HG03103 (cell line): Measurements from ENCODE around the gene ANXA1.
"Not testable (repeated sequence)": the region's sequence is repeated elsewhere in the genome, so short reads cannot be mapped to it uniquely, and the experiment has no call there.

Experiments used
- ATAC-seq: cut with Tn5 transposase; IDR thresholded peaks from one replicate; pipeline ENCODE4 v1.9.1; 2021; ENCODE audit warnings: low read depth; ENCODE audit not compliant: unreplicated experiment

Gene ANXA1

DNA sequence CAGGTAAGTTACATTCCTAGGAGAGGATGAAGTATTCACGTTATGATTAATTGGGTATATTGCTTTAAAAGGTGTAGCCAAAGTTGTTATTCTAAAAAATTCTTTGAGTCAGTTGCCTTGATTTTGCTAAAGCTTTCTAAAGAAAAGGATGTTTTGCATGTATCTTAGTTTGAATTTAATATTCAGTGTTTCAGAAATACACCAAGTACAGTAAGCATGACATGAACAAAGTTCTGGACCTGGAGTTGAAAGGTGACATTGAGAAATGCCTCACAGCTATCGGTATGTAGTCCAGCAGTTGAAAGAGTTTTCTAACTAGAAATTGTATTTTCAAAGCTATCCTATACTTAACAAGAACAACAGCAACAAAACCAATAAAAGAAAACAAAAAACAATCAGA is 14.2 kb downstream of the ANXA1 start:
- ATAC-seq: no peak

DNA sequence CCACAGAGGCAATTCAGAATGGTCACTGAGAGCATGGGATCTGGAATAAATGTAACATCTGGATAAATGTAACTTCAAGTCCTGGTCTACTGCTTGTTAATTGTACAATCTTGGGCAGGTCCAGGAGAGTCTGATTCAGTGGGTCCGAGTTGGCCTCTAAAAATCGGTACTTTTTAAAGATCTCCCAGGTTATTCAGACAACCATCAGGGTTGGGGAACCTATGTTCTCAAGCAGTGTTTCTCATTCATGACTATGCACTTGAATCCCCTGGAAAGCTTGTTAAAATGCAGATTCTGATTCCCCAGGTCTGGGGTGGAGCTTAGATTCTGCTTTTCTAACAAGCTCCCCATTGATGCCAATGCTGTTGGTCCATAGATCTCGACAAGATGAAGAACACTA is 14.8 kb downstream of the ANXA1 start:
- no peak for ATAC-seq

DNA sequence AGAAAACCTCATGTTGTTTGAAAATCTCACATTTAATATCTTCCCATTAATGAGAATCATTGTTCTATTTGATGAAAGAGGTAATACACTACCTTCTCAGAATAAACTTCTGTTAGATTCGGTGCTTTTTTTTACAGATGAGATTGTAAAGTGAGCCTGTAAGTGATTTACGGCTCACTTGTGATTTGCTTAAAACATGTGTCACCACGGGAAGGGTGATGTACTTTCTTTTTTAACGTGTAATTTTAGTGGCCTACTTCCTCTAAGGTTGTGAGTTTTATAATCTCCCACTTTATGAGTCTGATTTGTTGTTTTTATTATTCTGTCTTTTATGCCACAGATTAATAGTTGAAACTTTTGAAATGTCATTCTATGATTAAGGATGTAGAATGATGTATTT is 15.9 kb downstream of the ANXA1 start:
- no peak for ATAC-seq

DNA sequence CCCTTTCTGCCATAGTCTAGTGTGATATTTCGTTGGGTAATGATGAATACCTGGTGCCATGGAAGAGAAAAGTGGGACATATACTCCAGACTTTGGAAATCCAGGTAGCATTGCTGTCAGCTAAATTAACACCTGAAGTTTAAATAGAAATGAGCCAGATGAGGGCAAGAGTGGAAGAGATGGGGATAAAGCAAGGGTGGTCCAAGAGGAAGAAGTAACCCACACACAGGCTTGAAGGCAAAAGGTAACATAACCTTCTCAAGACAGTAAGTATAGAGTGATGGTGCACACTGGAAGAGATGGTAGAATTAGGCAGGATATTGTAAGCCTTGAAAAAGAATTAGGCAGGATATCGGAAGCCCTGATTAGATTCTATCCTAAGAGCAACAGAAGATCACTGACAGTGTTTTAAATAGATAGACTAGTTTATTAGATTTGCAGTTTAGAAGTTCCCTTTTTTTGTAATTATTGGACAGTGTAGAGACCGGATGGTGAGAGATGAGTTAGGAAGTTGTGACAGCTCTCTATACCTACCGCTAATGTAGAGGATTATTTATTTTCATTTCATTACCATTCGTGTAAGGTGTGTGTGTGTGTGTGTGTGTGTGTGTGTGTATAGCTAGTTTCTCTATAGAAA is 16.8 kb downstream of the ANXA1 start:
- no peak for ATAC-seq

DNA sequence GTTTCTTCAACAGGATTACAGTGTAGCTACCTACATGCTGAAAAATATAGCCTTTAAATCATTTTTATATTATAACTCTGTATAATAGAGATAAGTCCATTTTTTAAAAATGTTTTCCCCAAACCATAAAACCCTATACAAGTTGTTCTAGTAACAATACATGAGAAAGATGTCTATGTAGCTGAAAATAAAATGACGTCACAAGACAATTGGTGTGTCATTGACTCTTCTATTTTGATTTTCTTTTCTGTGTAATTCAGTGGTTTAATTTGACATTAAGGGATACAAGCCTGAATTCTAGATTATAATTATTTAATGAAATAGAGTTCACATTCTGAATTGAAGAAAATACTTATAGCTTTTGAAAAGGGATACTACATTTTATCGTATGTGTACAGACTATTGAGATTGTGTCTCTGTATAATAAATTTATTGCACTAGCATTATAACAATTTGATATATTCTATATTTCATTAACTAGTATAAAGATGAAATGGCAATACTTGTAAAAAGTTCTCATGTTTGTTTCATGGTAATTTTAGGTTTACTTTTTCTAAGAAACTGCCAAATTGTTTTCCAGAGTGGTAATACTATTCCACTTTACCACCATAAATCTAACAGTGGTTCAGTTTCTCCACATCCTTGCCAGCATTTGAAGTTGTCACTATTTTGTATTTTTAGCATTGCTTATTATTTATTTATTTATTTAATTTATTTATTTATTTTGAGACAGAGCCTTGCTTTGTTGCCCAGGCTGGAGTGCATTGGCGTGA is 18.7 kb downstream of the ANXA1 start:
- no peak for ATAC-seq

DNA sequence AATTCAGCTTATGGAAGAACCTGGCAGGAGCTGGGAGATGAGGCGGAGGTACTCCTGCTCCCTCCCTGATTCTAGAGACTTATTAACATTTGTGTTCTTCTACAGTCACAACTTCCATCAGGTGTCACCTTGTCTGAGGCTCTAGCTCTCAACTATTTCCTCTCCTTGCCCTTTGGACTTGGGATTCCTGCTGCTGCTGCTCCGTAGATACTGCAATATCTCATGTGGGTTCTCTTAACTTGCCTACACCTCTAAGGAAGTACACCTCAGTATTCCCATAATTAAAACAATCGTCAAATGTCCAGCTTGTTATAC is 21.2 kb downstream of the ANXA1 start:
- ATAC-seq: no peak

DNA sequence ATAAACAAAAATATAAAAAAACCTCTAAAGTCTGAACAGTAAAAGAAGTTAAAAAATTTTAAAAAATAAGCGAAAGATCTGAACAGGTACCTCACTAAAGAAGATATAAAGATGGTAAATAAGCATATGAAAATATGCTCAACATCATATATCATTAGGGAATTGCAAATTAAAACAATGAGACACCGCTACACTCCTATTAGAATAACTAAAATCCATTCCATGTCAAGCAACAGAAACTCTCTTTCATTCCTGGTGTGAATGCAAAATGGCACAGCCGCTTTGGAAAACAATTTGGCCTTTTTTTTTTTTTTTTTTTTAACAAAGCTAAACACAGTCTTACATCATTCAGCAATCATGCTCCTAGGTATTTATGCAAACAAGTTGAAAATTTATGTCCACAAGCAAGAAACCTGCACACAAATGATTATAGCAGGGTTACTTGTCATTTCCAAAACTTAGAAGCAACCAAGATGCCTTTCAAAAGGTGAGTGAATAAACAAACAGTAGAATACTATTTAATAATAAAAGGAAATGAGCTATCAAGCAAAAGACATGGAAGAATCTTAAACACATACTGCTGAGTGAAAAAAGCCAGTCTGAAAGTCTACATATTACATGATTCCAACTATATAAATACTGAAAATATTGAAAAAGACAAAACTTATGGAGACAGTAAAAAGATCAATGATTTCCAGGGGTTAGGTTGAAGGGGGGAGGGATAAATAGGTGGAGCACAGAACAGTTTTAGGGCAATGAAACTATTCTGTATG is 22.1 kb downstream of the ANXA1 start:
- ATAC-seq: no peak

DNA sequence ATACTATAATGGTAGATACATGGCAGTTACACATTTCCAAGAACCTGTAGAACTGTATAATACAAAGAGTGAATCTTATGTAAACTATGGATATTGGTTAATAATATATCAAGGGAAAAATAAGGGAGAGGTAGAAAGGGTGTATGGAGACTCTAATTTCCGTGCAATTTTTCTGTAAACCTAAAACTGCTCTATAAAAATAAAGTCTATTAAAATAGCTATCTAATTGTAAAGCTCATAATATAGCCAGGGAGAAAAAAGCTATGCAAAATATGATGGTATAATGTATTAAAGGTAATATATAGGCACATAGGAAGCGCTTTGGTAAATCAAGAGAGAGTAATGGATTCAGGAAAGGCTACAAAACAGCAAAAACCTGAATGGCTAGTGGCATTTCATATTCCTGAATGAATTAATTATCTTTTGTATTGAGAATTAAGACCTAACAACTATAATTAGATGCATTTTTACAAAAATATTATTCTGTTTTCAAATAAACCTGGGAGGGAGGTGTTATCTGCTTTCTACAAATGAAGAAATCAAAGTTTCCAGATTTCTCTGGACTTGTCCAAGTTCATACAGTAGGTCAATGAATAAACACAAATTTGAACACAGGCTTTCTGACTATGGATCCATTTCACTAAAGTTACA is 22.8 kb downstream of the ANXA1 start:
- no peak for ATAC-seq

DNA sequence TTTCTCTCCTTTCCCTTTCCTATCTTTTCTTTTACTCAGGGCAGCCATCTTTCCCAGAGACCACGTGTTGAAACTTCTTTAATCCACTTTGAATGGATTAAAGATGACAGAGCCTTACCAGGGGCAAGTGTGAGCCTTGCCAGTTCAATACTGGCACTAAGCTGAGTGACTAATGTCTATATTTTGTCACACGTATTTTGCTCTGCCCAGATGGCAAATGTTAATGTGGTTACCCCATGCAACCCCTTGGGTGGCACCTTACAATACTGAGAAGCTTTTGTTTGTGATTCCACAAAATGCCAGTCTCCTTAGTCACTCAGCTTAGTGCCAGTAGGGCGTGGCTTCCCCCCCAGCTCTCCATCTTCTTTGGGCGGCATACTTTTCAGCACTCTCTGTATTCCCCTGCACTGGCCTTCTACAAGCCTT is 24.8 kb downstream of the ANXA1 start:
- no peak for ATAC-seq

DNA sequence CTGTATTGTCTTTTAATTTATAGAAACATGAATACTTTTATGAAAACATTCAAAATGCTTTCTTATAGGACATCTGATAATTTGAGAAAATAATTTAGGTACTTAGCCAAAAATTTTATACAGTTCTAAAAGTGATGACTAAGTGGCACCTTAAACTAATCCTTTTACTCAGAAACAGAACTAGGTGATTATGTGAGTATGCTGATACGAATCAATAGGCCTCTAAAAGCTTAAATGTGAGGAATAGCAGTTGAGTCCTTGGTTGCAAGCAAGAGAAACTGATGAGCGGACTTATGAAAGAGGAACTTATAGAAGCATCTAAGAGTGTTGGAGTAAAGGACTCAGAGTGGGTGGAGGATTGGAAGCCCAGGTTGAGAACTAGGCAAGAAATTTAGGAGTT is 26.4 kb downstream of the ANXA1 start:
- ATAC-seq: no peak

DNA sequence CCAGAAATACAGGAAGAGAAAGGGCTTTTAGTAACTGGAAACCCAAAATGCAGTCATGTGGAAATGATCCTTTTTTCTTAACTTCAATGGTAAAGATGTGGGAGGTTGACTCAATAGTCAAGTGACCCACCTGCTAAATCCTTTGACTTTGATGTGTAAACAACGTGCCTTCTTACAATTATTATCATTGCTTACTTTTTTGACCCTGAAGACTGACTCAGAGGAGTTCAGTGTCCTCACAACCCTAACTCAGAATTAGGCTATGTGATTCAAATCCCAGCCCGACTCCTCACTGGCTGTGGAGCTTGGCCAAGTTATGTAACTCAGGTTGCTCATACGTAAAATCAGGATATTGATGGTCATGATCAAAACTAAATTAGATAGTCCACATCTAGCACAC is 27.9 kb downstream of the ANXA1 start:
- no peak for ATAC-seq

DNA sequence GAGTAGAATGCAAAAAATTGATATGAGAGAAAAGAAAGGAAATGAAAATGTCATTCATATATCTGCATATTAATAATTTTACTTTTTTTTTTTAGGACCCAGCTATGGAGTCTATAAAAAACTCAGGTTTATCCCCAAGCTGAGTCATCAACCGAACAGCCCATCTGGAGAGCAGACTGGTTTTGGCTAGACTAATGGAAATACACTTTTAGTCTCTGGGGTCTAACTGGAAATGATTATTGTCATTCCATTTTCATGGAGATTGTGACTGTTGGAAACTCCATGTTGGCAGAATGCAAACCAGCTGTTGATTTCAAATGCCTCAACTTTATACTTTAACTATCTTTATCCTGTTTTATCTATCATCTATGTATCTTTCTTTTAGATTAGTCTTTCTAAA is 28.7 kb downstream of the ANXA1 start:
- ATAC-seq: no peak

DNA sequence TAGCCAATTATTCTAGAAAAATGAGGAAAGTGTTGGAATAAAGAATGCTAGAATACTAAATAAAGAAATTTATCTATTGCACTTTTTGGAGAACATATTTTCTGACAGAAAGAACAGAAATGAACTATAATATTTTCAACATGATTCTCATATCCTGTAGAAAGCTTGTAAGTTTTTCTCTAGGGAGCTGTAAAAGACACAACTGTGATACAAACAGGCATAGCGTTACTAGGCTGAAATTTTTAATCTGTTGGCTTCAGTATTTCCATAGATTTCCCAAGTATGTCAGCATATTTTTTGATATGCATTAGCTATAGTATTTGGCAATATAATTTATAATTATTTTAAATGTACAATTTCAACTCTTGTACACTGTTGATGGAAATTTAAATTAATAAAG is 31.3 kb downstream of the ANXA1 start:
- ATAC-seq: no peak

DNA sequence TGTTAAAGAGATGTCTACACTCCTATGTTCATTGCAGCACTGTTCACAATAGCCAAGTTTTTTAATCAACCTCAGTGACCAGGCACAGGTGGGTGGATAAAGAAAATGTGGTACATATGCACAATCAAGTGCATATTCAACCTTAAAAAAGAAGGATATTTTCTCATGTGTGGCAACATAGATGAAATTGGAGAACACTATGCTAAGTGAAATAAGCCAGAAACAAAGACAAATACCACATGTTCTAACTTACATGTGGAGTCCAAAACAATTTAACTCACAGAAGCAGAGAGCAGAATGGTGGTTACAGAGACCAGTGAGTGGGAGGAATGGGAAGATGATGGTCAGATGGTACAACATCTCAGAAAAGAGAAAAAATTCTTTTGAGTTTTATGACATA is 31.8 kb downstream of the ANXA1 start:
- no peak for ATAC-seq

DNA sequence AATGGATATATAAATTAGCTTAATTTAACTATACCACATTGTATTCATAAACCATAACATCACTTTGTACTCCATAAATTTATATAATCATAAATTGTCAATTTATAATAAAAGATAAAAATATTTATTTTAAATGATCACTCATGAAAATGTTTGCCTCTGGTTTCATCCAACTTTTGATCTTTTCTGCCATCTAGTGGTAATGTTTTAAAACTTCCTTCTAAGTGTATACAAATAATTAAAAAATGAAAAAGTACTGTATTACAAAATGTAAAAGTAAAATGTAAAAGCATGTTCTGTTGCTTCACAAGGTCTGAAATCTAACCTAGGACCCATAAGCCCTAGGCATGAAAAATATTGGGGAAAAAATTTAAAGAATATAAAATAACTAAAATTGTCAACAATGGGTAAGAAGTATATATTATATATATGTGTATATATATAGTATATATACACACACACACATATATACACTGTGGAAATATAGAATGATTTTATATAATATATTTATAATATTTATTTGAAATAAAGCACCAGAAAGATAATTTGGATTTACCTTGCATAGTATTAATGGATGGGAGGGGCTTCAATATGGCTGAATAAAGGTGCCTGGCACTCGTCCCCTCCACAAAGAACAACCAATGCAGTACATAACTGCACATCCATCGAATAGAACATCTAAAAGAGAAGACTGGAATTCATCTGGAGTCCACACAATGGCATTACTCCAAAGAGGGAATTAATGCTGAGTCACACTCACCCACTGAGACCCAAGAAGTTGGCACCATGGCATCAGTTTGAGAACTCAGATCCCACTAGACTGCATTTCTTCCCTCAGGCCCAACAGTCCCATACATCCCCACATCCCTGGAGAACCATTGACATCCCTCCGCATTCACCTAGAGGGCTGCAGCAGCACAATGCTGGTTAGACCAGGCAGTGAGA is 32.5 kb downstream of the ANXA1 start:
- no peak for ATAC-seq

DNA sequence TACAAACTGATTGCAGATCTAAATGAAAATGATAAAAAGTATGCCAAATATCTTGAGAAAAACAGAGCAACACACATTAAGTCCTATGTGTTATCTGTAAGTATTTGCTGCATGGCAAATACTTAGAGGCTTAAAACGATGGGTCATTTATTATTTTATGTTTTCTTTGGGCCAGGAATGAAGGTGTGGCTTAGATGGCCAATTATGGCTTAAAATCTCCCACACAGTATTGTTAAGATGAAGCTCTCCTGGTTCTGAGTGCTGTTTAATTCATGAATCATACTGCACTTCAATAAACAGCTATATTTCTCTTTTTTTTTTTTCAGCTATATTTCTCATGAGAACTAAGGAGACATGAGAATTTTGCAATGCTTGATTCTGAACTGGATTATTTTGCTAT is 39.4 kb downstream of the ANXA1 start:
- ATAC-seq: not testable (repeated sequence)

DNA sequence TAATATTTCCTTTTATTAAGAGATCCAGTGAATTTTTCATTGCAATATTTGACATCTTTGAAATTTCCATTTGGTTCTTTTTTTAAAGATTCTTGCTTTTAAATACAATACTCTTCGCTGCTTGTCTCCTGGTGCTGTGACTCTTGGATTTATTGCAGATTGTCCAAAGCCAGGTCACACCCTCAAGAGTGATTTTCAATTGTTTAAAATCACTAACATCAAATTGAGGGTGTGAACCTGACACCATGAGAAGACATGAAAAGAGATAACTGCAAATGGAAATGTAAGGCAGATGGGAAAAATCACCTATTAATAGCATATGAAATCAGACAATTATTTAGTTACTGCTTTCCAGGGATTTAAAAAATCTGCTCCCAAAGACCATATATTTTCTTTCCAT is 42.6 kb downstream of the ANXA1 start:
- no peak for ATAC-seq

DNA sequence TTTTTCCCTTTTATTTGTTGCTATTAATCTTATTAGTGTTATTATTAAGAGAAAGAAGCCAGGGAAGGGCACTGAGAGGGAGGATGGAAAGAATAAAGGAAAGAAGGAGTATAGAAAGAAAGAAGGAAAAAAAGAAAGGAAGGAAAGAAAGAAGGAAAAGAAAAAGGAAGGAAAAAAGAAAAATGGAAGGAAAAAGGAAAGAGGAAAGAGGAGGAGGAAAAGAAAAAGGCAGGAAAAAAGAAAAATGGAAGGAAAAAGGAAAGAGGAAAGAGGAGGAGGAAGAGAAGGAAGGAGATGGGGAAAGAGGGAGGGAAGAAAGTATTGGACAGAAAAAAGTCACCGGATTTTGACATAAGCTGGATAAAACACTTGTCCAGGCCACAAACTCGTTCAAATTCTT is 47.8 kb downstream of the ANXA1 start:
- no peak for ATAC-seq

DNA sequence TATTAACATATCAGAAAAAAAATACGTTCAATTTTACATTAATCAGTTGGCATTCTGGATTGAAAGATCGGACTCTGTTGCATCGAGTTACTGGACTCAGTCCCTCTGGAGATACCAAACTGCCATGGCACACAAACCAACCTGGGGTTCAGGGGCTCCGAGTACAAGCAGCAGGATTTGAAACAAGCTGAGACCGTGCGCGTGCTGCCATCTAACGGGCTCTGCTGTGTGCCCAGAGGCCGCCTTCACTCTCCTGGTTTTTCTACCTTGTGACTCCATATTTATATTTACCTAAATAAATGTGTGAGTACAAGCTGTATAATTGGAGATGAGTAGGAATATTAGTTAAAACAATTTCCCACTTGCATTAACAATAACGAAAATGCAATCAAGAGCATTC is 48.2 kb downstream of the ANXA1 start:
- ATAC-seq: no peak

DNA sequence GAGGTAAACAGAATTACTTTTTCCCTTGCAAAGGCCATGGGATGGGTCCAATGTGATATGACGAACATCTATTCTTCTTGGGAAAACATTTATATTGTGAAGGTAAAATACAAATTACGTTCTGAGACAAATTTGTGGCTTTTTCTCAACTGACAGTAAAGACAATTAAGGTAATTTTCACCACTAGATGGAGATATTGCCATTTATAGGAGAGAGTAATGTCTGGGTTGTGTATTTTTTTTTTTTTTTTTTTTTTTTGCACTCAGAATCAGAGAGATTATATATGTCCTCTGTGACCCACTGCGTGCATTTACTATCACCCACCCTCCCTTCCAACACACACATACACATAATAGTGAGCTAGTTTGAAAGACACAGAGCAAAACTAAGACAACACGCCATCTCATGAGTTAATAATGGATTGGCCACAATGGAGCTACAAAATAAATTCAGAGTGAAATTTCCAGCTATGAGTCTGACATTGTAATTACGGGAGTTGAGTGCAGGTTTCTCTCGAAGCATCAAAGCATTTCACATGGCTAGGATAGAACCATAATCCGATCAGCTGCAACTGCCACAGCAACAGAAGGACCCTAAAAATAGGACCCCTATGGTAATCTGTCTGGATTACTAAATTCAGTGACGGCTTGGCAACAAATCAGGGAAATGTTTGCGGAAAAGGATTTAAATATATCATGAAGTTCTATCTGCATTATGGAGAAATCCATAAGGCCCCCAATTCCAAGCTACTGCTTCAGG is 49.2 kb downstream of the ANXA1 start:
- no peak for ATAC-seq
